Mucosa of descending colon (tissue), 3 donors: ENCODE data around the gene PTPRH. TPM values are rescaled to one million over a fixed set of nuclear protein-coding genes. Genes with fewer than 3 reads are reported as not detected.

Experiments used
- ATAC-seq: fragments of 200-7000 bp; cut with Tn5 transposase; one replicate; pipeline ENCODE4 v1.9.1; 2020; ENCODE audit warnings: mild to moderate bottlenecking, moderate library complexity
- DNase-seq, 3 donors: peaks; one replicate each; pipeline ENCODE4 v3.0.0-alpha.2; 2020
- H3K36me3 ChIP-seq: fragments of 200-600 bp; one replicate; pipeline ENCODE4 v1.8.0; 2021; ENCODE audit warnings: low read depth, mild to moderate bottlenecking
- H3K4me1 ChIP-seq: fragments of 200-600 bp; one replicate; pipeline ENCODE4 v1.8.0; 2021; ENCODE audit warnings: low read depth, mild to moderate bottlenecking
- H3K4me3 ChIP-seq: fragments of 200-600 bp; one replicate; pipeline ENCODE4 v1.8.0; 2021; ENCODE audit warnings: mild to moderate bottlenecking
- H3K9me3 ChIP-seq: fragments of 200-600 bp; one replicate; pipeline ENCODE4 v1.8.0; 2021; ENCODE audit warnings: mild to moderate bottlenecking
- intact Hi-C, 2 donors: fragments of 100-400 bp; cut with DNase I in 1 of 2; cut with micrococcal nuclease in 1 of 2; formaldehyde crosslinking; loops; one replicate each; pipeline versions ENCODE4 v1.11.0 to v1.11.1; 2022; cut with DNase I, micrococcal nuclease
- total RNA-seq, 3 donors: library from RNA; stranded (reverse); fragmentation: NEBNext Ultra II Directional in 2 of 3; extraction: Animal tissue kit (Norgen Biotek cat#: 25700) in 2 of 3; gene quantifications; one replicate each; pipeline versions ENCODE4 v1.2.1 to v1.2.4, GENCODE V29; 2021 to 2023
- TF ChIP-seq, protein P1 (sequence below): fragments of 200-600 bp; IDR thresholded peaks from one replicate; pipeline ENCODE4 v1.8.0; 2022; ENCODE audit warnings: antibody characterized with exemption, mild to moderate bottlenecking
- donor health status: DM: no; HTN: no; CAD: no; lungs with moderate emphysema.
- donor health status: DM: no; HTN: no; CAD: no.
- donor health status: DM: no; HTN: yes; CAD: no.

The PTPRH gene
- total RNA-seq, 3 donors from 2014 or later, result 62.3 to 181 (median 94.8) TPM

DNA sequence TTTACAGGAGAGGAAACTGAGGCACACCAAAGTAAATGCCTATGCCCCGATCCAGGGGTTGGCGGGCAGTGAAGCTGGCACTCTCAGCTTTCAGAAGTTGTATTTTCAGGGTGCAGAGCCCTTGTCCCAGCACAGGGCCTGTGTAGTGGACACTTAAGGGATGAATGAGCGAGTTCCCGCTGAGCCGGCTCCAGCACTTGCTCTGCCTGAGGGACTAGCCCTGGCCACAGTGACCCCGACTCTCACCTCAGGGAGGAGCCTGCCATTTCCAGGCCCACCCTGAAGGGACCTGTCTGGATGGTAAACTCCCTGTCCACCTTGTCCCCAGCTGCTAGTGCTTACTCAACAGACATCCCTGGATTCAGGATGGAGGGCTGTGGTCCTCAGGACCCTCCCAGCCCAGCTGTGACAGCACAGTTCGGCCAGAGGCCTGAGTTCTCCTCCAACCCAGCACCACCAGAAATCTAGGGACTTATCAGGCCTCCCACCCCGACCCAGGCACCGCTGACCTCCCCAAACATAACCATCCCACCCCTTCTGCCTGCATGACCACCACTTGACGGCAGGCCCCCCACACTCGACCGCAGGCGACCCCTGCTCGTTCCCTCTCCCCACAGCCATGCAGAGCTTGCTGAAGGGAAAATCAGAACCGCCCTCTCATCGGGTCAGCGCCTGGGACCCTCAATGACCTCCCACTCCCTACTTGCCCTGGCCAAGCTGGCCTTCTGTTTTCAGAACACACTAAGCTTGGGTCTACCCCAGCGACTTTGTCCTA, 41.1 kb upstream of the PTPRH start:
- DNase-seq (peak in 1 of 3 donors; percentile 25), ATAC-seq (no peak)
- Histone ChIP-seq H3K9me3 (no peaks in the 10 kb centered on the region), H3K4me3 (no peak overlapping the region), H3K4me1 (peaks cover 38% of the 10 kb centered on the region), H3K36me3 (no peaks in the 10 kb centered on the region)
- intact Hi-C loops, result no loop called here
- TF ChIP-seq, protein P1, sequence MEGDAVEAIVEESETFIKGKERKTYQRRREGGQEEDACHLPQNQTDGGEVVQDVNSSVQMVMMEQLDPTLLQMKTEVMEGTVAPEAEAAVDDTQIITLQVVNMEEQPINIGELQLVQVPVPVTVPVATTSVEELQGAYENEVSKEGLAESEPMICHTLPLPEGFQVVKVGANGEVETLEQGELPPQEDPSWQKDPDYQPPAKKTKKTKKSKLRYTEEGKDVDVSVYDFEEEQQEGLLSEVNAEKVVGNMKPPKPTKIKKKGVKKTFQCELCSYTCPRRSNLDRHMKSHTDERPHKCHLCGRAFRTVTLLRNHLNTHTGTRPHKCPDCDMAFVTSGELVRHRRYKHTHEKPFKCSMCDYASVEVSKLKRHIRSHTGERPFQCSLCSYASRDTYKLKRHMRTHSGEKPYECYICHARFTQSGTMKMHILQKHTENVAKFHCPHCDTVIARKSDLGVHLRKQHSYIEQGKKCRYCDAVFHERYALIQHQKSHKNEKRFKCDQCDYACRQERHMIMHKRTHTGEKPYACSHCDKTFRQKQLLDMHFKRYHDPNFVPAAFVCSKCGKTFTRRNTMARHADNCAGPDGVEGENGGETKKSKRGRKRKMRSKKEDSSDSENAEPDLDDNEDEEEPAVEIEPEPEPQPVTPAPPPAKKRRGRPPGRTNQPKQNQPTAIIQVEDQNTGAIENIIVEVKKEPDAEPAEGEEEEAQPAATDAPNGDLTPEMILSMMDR, result no peak

DNA sequence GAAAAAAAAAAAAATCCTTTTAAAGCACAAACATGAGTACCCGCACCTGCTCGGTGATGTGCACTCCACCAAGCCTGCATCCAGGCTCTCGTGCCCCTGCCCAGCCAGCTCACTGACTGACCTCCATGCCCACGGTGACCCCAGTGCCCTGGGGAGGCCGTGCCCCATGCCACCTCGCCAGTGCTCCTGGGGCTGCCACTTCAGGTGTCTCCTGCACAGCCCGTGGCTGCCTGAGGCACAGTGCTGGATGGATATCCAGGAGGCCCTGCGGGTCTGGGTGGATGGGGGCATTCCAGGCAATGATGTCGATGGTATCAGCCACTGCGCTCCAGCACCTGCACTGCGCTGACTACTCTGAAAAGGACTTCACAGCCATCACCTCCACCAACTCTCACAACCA, 40.5 kb upstream of the PTPRH start:
- Histone ChIP-seq H3K36me3 (no peaks in the 10 kb centered on the region), H3K4me3 (no peak overlapping the region), H3K4me1 (peaks cover 34% of the 10 kb centered on the region), H3K9me3 (no peaks in the 10 kb centered on the region)
- no peak for ATAC-seq
- DNase-seq, result no peak
- TF ChIP-seq, protein P1, result no peak
- intact Hi-C loops, result no loop called here

DNA sequence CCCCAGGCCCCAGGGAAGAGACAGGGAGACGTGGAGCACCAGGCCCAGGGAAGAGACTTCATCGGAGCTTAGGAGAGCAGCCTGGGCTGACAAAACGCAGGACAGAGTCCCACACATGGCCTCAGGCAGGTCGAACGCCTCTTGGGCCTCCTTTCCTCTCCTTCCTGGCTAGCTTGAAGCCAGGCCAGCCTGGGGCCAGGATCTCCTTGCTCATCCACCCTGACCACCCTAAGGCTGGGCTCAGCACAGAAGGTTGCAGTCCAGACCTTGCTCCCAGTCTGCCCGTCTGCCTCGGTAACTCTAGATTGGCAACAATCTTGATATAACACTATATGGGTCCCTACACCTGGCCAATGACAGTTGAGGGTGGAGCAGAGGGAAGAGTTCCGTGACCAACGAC, 39.4 kb upstream of the PTPRH start:
- no peak overlapping the region for H3K4me3 ChIP-seq
- H3K4me1 ChIP-seq, result peaks cover 29% of the 10 kb centered on the region
- H3K9me3 ChIP-seq, result no peaks in the 10 kb centered on the region
- intact Hi-C loops, result no loop called here
- H3K36me3 ChIP-seq, result peaks cover 4% of the 10 kb centered on the region
- no peak for ATAC-seq
- TF ChIP-seq, protein P1, result no peak
- no peak for DNase-seq

DNA sequence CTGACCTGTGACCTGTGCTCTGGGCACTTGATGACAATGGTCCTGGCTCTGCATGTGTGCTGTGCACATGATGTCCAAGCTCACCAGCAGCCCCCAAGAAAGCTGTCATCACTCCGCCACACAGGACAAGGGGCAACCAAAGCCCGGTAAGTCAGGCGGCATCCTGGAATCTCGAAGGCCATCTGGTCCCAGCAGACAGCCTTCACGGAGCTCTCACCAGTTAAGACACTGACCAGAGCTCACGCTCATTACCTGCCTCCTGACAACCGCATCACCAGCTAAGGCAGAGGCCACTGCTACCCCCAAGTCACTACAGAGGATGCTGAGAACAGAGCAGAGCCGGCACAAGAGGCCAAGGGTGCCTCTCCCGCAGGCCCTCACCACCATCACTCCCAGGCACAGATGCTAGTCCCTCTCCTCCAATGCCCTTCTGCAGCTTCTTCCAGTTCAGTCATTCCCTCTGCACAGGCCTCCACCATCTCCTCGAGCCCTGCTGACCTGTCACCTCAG, 38.9 kb upstream of the PTPRH start:
- intact Hi-C loops, result no loop called here
- no peak for ATAC-seq
- Histone ChIP-seq H3K4me3 (no peak overlapping the region), H3K36me3 (peaks cover 4% of the 10 kb centered on the region), H3K4me1 (peaks cover 29% of the 10 kb centered on the region), H3K9me3 (no peaks in the 10 kb centered on the region)
- TF ChIP-seq, protein P1, result no peak
- DNase-seq, result no peak

DNA sequence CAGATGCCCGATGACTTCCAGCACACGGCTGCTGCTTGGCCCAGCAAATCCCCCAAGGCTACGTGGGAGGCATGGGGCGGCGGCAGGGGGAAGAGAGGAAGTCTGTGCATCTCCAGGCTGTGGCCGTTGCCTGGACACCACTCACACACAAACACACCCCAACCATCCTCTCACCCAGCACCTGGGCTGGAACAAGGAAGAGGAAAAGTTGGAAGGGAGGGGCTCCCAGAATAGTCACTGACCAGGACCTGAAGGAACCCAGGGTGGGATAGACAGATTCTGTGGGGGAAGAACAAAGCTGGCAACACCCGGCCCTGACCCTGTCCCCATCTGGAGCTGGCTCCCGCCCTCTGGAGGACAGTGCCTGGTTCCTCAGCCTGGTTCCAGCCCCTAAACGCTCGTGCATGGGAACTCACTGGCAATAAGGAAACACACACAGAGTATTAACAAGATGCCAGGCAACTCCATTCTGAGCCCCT, 38.4 kb upstream of the PTPRH start:
- peaks cover 4% of the 10 kb centered on the region for H3K36me3 ChIP-seq
- DNase-seq, result peak; percentile 61 to 77 (median 70)
- H3K4me3 ChIP-seq, result no peak overlapping the region
- intact Hi-C loops, result no loop called here
- peak; percentile 91 for ATAC-seq
- peaks cover 25% of the 10 kb centered on the region for H3K4me1 ChIP-seq
- no peaks in the 10 kb centered on the region for H3K9me3 ChIP-seq
- TF ChIP-seq, protein P1, result no peak
